Adrenal gland (tissue), 5 donors: ENCODE results near the gene FOXA3.

Experiments
- POLR2A ChIP-seq, 2 donors: fragments of 450-650 bp; IDR thresholded peaks; one replicate each; pipeline ENCODE4 v1.6.1; 2017; ENCODE audit warnings: antibody characterized with exemption in 2 of 2, mild to moderate bottlenecking in 2 of 2, moderate library complexity in 1 of 2
- TF ChIP-seq, protein P1 (sequence below), 6 experiments: fragments of 450-650 bp in 4 of 6; fragments of 200-600 bp in 2 of 6; sonication (generic) in 1 of 6; IDR thresholded peaks; 1 replicate in 5 of 6; 2 replicates in 1 of 6; pipeline versions ENCODE4 v1.5.1 to v1.8.0; 2016 to 2021; ENCODE audit warnings: antibody characterized with exemption in 6 of 6, mild to moderate bottlenecking in 2 of 6, moderate library complexity in 1 of 6
- donor health status: DM: no; HTN: no; CAD: no.

- TF ChIP-seq, protein P1, sequence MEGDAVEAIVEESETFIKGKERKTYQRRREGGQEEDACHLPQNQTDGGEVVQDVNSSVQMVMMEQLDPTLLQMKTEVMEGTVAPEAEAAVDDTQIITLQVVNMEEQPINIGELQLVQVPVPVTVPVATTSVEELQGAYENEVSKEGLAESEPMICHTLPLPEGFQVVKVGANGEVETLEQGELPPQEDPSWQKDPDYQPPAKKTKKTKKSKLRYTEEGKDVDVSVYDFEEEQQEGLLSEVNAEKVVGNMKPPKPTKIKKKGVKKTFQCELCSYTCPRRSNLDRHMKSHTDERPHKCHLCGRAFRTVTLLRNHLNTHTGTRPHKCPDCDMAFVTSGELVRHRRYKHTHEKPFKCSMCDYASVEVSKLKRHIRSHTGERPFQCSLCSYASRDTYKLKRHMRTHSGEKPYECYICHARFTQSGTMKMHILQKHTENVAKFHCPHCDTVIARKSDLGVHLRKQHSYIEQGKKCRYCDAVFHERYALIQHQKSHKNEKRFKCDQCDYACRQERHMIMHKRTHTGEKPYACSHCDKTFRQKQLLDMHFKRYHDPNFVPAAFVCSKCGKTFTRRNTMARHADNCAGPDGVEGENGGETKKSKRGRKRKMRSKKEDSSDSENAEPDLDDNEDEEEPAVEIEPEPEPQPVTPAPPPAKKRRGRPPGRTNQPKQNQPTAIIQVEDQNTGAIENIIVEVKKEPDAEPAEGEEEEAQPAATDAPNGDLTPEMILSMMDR (IDR thresholded peaks at IDR 0.05): no peak
- no peak for TF ChIP-seq POLR2A (IDR thresholded peaks at IDR 0.05)
These were observed 36.5 kb upstream of the FOXA3 start for GRCh38 chr19:45827459-45828093.
